GM18861 (cell line): Measurements from ENCODE around the gene DALRD3.
A peak's percentile ranks its signal among the peaks of the same experiment; 100 is the strongest.
"Not testable (repeated sequence)": the region's sequence is repeated elsewhere in the genome, so short reads cannot be mapped to it uniquely, and the experiment has no call there.

Experiments
- ATAC-seq: cut with Tn5 transposase; IDR thresholded peaks from one replicate; pipeline ENCODE4 v1.9.1; 2021; ENCODE audit not compliant: unreplicated experiment

DALRD3 gene

DNA sequence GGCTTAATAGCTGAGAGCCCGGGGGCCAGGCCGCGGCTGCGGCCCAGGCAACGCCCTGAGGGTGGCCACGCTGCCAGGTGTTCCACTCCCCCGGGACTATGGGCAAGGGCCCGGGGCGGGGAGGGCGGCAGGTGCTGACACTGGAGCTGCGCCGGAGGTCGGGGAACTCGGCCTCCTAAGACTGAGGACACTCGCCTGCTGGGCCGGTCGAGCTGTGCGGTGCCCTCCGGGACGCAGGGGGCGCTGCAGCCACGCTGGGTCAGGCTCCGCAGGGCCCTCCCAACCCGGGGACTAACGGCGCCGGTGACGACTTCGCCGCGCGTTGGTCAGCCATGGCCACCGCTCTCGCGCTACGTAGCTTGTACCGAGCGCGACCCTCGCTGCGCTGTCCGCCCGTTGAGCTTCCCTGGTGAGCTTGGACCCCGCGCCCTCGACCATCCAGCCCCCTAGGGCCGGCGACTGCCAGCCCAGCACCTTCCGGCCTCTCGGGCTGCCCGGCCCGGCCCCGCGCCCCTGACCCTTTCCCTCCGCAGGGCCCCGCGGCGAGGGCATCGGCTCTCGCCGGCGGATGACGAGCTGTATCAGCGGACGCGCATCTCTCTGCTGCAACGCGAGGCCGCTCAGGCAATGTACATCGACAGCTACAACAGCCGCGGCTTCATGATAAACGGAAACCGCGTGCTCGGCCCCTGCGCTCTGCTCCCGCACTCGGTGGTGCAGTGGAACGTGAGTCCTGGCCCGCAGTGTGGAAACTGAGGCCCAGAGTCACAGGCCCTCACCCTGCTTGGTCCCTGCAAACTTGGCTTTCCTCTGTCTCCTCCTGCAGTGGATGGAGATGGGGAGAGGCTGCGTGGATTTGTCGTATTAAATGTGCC lies 3.7 kb upstream of the DALRD3 start, which contains the start of gene NDUFAF3:
NDUFAF3 (plus strand) TSS at position 309 of the 875 bp plus-strand sequence; CDS start at position 333, 24 bp downstream.
- ATAC-seq, result peak; percentile 44

DNA sequence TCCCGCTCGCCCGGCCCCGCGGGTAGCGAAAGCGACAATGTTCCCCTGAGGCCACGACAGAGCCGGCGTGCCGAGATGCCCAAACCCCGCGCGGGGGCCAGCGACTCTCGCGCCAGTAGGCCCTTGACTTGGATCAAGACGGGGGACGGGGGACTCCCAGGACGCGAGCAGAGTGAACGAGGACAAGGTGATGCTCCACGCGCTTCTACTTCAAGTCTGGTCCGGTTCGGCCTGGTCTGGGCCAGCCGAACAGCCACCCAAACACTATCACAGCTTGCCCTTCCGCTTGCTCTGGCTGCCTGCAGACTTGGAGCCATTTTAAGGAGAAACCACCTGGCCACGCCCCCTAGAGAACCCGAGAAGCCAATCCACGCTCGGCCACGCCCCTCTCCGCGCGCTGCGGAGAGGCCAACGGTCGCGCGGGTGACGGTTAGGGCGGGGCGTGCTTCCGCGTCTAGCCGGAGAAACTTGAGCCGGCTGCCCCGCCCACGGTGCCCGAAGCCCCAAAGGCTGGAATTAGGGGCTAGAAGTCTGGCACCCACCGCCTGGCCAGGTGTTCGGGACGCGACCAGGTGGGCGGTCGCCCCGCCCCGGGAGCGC lies 2.9 kb upstream of the DALRD3 start:
- ATAC-seq, result peak; percentile 37

DNA sequence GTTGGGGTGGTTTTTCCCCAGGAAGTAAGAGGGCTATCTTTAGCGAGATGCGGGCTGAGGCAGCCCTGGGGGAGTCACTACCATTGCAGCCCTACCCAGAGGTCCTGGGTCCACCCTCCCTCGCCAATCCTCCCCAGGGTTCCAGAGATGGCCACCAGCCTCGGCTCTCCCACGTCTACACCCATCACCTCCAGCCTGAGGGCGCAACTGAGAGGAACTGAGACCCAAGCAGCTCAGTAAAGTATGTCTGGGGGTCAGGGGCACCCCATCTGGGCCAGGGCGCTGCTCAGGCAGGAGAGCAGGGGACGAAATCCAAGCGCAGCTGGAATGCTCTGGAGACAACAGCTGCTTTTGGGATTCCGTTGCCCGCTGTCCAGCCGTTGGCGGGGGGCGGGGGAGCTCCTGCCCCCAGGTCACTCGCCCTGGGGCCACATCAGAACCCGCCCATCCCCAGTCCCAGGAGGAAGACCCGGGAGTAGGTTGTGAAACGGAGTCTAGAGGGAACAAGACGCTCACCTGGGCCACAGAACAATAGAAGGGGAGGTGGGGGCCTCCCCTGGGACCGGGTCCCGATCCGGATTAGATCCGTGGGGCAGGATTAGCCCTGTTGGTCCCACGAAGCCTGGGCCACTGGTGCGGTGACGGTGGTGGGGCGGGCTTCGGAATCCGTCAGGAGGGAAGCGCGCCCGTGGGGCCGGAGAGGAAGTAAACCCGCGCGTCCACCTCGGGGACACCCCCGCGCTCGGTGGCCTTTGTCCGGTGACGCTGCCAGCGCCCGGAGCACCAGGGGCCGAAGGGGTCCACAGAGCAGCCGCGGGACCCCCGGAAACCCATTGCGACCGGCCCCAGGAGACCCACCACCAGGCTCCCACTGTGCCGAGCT lies 2.2 kb upstream of the DALRD3 start:
- ATAC-seq, result no peak

DNA sequence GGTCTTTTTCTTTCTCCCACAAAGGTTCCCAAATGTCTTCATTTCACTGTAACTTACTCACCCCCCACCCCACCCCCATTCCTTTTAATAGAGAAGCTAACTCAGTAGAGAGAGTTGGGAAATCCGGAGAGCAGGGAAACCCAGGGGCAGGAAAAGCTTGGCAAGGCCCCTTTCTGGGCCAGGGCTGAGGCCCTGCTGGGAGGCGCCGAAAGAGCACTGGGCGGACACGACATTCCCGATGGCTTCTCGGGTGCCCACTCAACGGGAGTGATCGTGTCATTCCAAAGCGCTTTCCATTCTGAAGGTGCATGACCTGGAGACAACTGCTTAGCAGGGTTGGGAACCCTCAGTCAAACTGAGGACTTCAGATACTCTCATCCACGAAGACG lies 1.6 kb upstream of the DALRD3 start:
- no peak for ATAC-seq

DNA sequence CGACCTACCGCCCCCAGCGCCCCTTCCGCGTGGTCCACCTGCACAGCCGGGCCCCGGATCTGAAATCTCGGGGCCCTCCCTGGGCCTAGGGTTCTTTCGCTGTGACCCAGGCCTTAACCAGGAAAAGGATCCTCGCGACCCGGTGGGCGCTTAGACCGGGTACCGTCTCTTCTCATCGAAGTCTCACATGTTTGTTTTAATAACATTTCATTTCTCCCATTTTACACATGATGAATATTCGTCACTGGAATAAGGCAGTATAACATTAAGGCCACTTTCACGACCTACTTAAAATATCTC lies 277 bp upstream of the DALRD3 start:
- no peak for ATAC-seq

DNA sequence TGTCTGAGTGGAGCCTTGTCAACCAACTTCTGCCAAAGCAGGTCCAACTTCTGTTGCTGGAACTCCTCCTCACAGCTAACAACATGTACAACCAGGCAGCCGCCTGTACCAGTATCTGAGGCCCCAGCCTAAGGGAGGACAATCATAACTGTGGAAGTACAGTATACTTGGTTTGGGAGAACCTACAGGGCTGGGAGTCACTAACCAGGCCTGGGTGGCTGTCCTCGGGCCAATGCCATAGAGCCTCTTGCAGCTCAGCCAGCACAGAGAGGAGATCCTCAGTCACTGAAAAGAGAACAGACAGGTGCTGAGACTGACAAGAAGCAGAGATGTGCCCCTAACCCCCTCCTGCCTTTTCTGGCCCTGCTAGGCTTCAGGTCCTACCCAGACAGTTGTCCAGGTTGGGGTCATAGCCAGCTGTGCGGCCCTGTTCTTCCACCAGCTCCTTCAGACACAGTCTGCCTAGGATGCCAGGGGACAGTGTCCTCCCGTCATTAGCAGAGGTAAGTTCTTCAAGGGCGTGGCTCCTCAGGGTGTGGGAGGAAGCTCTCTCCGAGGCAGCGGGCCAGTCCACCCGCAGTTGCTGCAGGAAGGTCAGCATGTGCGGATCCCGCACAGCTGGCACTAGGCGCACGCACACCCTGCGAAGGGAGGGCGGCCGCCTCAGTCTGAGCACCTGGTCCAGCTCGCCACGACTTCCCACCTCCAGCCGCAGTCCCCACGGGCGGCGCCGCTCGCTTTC lies 980 bp downstream of the DALRD3 start:
- ATAC-seq, result no peak

DNA sequence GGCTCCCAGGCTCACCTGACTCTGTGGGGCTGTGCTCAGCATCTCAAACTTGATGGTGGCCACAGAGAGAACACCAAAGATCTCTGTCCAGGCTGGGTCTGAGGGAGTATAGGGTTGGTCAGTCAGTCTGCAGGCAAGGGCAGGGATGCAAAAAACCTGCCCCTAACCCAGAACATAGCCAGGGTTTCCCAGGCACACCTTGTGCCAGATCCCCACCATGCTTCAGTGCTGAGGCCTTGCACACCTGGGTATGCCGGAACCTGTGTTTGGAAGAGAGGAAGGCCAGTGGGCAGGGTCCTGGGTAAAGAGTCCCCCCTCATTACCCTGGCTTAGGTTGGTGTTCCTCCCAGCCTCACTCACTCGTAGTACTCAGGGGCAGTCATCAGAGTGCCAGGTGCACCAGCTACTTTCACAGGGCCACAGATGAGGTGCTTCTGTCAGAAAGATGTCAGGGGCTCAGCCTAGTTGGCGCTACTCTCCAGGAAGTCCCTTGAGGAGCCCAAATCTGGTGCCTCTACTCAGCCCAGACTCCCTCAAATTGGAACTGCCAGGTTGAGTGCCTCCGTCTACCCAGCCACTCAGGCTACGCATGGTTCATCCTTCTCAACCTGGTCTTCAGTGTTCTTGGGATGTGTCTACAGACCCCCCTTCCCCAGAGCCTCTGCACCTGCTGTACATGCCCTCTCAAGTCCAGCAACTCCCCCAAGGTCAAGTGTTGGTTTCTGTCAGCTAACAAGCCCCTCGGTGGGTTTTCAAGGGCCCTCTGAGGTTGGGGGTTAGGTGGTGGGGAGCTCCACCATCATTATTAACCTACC lies 1.8 kb downstream of the DALRD3 start:
- no peak for ATAC-seq

DNA sequence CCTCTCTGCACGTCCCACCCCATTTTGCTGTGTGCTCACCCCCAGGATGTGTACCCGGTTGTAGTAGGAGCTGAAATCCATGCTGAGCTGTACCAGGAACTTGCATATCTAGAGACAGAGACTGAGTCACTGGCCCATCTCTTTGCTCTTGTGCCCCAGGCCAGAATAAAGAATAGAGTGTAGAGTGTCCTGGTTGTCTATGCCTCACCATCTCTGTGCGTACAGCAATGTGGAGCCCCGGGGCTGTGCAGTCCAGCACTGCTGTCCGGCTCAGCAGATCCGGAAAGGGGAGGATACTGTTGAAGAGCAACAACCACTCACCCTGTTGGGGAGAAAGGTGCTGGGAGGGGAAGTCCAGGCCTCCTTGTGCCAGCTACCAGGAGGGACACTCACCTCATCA lies 2.6 kb downstream of the DALRD3 start:
- ATAC-seq, result no peak

GRCh38 chr3:49015072-49015471 lies 3.3 kb downstream of the DALRD3 start:
- ATAC-seq, result no peak

GRCh38 chr3:49013738-49014660 lies 4.4 kb downstream of the DALRD3 start:
- no peak for ATAC-seq

DNA sequence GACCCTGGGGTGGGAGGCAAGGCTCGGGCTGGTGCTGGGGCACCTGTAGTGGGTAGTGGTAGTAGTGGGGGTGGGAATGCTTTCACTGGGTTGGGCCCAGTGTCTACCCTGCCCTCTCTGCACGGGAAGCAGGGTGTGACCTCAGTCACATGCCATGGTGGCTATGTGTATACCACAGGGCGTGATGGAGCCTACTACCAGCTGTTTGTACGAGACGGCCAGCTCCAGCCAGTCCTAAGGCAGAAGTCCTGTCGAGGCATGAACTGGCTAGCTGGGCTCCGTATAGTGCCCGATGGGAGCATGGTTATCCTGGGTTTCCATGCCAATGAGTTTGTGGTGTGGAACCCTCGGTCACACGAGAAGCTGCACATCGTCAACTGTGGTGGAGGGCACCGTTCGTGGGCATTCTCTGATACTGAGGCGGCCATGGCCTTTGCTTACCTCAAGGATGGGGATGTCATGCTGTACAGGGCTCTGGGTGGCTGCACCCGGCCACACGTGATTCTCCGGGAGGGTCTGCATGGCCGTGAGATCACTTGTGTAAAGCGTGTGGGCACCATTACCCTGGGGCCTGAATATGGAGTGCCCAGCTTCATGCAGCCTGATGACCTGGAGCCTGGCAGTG lies 5.2 kb downstream of the DALRD3 start:
- ATAC-seq, result no peak

DNA sequence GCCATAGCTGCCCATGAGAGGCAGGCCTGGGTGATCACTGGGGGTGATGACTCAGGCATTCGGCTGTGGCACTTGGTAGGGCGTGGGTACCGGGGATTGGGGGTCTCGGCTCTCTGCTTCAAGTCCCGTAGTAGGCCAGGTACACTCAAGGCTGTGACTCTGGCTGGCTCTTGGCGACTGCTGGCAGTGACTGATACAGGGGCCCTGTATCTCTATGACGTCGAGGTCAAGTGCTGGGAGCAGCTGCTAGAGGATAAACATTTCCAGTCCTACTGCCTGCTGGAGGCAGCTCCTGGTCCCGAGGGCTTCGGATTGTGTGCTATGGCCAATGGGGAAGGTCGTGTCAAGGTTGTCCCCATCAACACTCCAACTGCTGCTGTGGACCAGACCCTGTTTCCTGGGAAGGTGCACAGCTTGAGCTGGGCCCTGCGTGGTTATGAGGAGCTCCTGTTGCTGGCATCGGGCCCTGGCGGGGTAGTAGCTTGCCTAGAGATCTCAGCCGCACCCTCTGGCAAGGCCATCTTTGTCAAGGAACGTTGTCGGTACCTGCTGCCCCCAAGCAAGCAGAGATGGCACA lies 5.9 kb downstream of the DALRD3 start:
- ATAC-seq, result no peak

GRCh38 chr3:49009396-49009795 lies 9.0 kb downstream of the DALRD3 start:
- ATAC-seq, result no peak

- ATAC-seq, result not testable (repeated sequence)
Observed at GRCh38 chr3:49008627-49009026, 9.8 kb downstream of the DALRD3 start.

GRCh38 chr3:49007771-49008528 lies 10.4 kb downstream of the DALRD3 start:
- no peak for ATAC-seq

GRCh38 chr3:49007068-49007770 lies 11.2 kb downstream of the DALRD3 start, which contains the start of gene WDR6:
Gene WDR6, plus strand, starts transcription at chr3:49007391. Its CDS starts 41 bp downstream, at chr3:49007432.
- peak; percentile 85 for ATAC-seq
